IMR-90 (cell line): ENCODE results near the gene OPTC. TPM values are rescaled to one million over a fixed set of nuclear protein-coding genes. Genes with fewer than 3 reads are reported as not detected.

ENCODE experiments used
- ATAC-seq: fragments of 200-7000 bp; cut with Tn5 transposase; 2 replicates; pipeline ENCODE4 v1.9.1; 2020; ENCODE audit warnings: low read depth, mild to moderate bottlenecking, moderate library complexity
- BruUV-seq: library from RNA; stranded (reverse); fragments of 400-500 nt; replicated peaks from 2 replicates; lab custom pipeline; 2021; lab: Mats Ljungman, UMichigan
- CTCF ChIA-PET: fragments of 300-600 bp; formaldehyde crosslinking; extraction: SDS; loops from one replicate; lab custom pipeline; 2021; ENCODE audit warnings: antibody characterized with exemption; lab: Yijun Ruan, JAX
- POLR2A ChIA-PET: fragments of 300-600 bp; sonication (Branson Sonifier 250); formaldehyde crosslinking; loops from one replicate; lab custom pipeline; 2022; ENCODE audit warnings: antibody characterized with exemption; ENCODE audit not compliant: unreplicated experiment; lab: Charles Lee
- DNase-seq: peaks from one replicate; pipeline ENCODE4 v3.0.0; 2013
- H2AFZ ChIP-seq: replicated peaks from 2 replicates; pipeline ENCODE3; 2013; ENCODE audit warnings: low read length, mild to moderate bottlenecking; ENCODE audit not compliant: poor library complexity
- H2AK5ac ChIP-seq: 2 replicates; pipeline ENCODE4 v1.6.1; 2013; ENCODE audit warnings: low read depth, low read length, inconsistent platforms
- H2AK9ac ChIP-seq: replicated peaks from 2 replicates; pipeline ENCODE3; 2013; ENCODE audit warnings: mild to moderate bottlenecking, low read depth, low read length, moderate library complexity; ENCODE audit not compliant: poor library complexity
- H2BK120ac ChIP-seq: 2 replicates; pipeline ENCODE4 v1.6.1; 2013; ENCODE audit warnings: low read depth, low read length, inconsistent platforms
- H2BK15ac ChIP-seq: 3 replicates; pipeline ENCODE4 v1.6.1; 2013; ENCODE audit warnings: low read depth, low read length, inconsistent platforms
- H2BK20ac ChIP-seq: 2 replicates; pipeline ENCODE4 v1.6.1; 2013; ENCODE audit warnings: low read depth, mild to moderate bottlenecking, inconsistent platforms, low read length, moderate library complexity
- H2BK5ac ChIP-seq: 2 replicates; pipeline ENCODE4 v1.6.1; 2013; ENCODE audit warnings: mild to moderate bottlenecking, low read depth, low read length, inconsistent platforms; ENCODE audit not compliant: poor library complexity, severe bottlenecking
- H3K14ac ChIP-seq: replicated peaks from 2 replicates; pipeline ENCODE4 v1.6.1; 2013; ENCODE audit warnings: low read depth, low read length, inconsistent platforms
- H3K18ac ChIP-seq: 2 replicates; pipeline ENCODE4 v1.6.1; 2013; ENCODE audit warnings: low read depth, low read length, control low read depth
- H3K23ac ChIP-seq: 2 replicates; pipeline ENCODE4 v1.6.1; 2013; ENCODE audit warnings: low read depth, low read length, inconsistent platforms
- H3K27ac ChIP-seq: 2 replicates; pipeline ENCODE4 v1.5.1; 2013; ENCODE audit warnings: mild to moderate bottlenecking, control low read depth, low read length; ENCODE audit not compliant: insufficient read depth
- H3K27me3 ChIP-seq: 2 replicates; pipeline ENCODE4 v1.6.1; 2013; ENCODE audit warnings: low read length; ENCODE audit not compliant: control insufficient read depth, insufficient read depth
- H3K36me3 ChIP-seq: 2 replicates; pipeline ENCODE4 v1.6.1; 2013; ENCODE audit warnings: low read length, mixed read lengths; ENCODE audit not compliant: control insufficient read depth, insufficient read depth
- H3K4ac ChIP-seq: 2 replicates; pipeline ENCODE4 v1.6.1; 2013; ENCODE audit warnings: low read depth, low read length, inconsistent platforms
- H3K4me1 ChIP-seq: 2 replicates; pipeline ENCODE4 v1.6.1; 2013; ENCODE audit warnings: low read length, mixed read lengths; ENCODE audit not compliant: control insufficient read depth, insufficient read depth
- H3K4me2 ChIP-seq: 2 replicates; pipeline ENCODE4 v1.6.1; 2013; ENCODE audit warnings: low read depth, mild to moderate bottlenecking, control low read depth, low read length, moderate library complexity
- H3K4me3 ChIP-seq: 2 replicates; pipeline ENCODE4 v1.5.1; 2013; ENCODE audit warnings: low read depth, mild to moderate bottlenecking, control low read depth, low read length, moderate library complexity; ENCODE audit not compliant: insufficient read depth
- H3K56ac ChIP-seq: 2 replicates; pipeline ENCODE4 v1.6.1; 2013; ENCODE audit warnings: low read length, inconsistent platforms; ENCODE audit not compliant: insufficient read depth; ENCODE audit errors: extremely low read depth
- H3K79me1 ChIP-seq, 2 experiments: 2 replicates each; pipeline ENCODE4 v1.6.1; 2013; ENCODE audit warnings: low read length in 2 of 2, inconsistent platforms in 1 of 2, low read depth in 1 of 2
- H3K9ac ChIP-seq: 2 replicates; pipeline ENCODE4 v1.6.1; 2013; ENCODE audit warnings: low read depth, low read length, control low read depth
- H3K9me1 ChIP-seq: 2 replicates; pipeline ENCODE4 v1.6.1; 2013; ENCODE audit warnings: low read length, inconsistent platforms; ENCODE audit not compliant: insufficient read depth
- H3K9me3 ChIP-seq: 2 replicates; pipeline ENCODE4 v1.6.1; 2013; ENCODE audit warnings: low read length; ENCODE audit not compliant: control insufficient read depth, insufficient read depth
- H4K20me1 ChIP-seq: 2 replicates; pipeline ENCODE4 v1.6.1; 2013; ENCODE audit warnings: low read length, inconsistent platforms; ENCODE audit not compliant: insufficient read depth
- H4K5ac ChIP-seq: 2 replicates; pipeline ENCODE4 v1.6.1; 2013; ENCODE audit warnings: mild to moderate bottlenecking, low read depth, low read length, control low read depth
- H4K8ac ChIP-seq, 2 experiments: 2 replicates each; pipeline ENCODE4 v1.6.1; 2013; ENCODE audit warnings: low read depth in 2 of 2, low read length in 2 of 2, control low read depth in 1 of 2, inconsistent platforms in 1 of 2
- H4K91ac ChIP-seq: 2 replicates; pipeline ENCODE4 v1.6.1; 2013; ENCODE audit warnings: low read depth, low read length, inconsistent platforms; ENCODE audit not compliant: insufficient read depth
- BHLHE40 ChIP-seq: fragments of 150-350 bp; IDR thresholded peaks from 2 replicates; pipeline ENCODE4 v1.6.1; 2016; ENCODE audit warnings: mild to moderate bottlenecking, low read depth, low read length
- CEBPB ChIP-seq: IDR thresholded peaks from 2 replicates; pipeline ENCODE4 v1.6.1; 2012; ENCODE audit warnings: low read depth, low read length, improper control_type of control experiment
- FOS ChIP-seq: fragments of 150-350 bp; IDR thresholded peaks from 2 replicates; pipeline ENCODE4 v1.6.1; 2016; ENCODE audit warnings: low read depth, low read length
- MXI1 ChIP-seq: IDR thresholded peaks from 2 replicates; pipeline ENCODE4 v1.6.1; 2012; ENCODE audit warnings: low read depth, mild to moderate bottlenecking, low read length, moderate library complexity, borderline replicate concordance
- POLR2A ChIP-seq: IDR thresholded peaks from 2 replicates; pipeline ENCODE4 v1.6.1; 2012; ENCODE audit warnings: mild to moderate bottlenecking, low read depth, low read length
- RFX5 ChIP-seq: IDR thresholded peaks from 2 replicates; pipeline ENCODE4 v1.8.0; 2012; ENCODE audit warnings: low read depth, mild to moderate bottlenecking, low read length, moderate library complexity
- WGBS, 2 experiments: methylation state at CpG; one replicate each; pipeline versions ENCODE4 v1.1.5 to v1.1.7; 2013; ENCODE audit warnings: missing lambda C conversion rate in 2 of 2; ENCODE audit not compliant: insufficient read length in 1 of 2; ENCODE audit errors: extremely low coverage in 2 of 2; 5-methylcytosine and 5-hydroxymethylcytosine counted together
- dilution Hi-C: fragments of 300-500 bp; cut with HindIII; formaldehyde crosslinking; loops from one replicate; pipeline ENCODE4 v1.14.3; 2018; ENCODE audit warnings: low sequenced_read_pairs; ENCODE audit not compliant: unreplicated experiment
- in situ Hi-C: fragments of 300-500 bp; cut with MboI; formaldehyde crosslinking; loops from 3 replicates; pipeline ENCODE4 v1.14.3; 2019; ENCODE audit warnings: low sequenced_read_pairs, inconsistent platforms, mixed read lengths
- intact Hi-C: fragments of 100-400 bp; cut with micrococcal nuclease; formaldehyde crosslinking; loops from 2 replicates; pipeline ENCODE4 v1.10.0; 2022
- polyA plus RNA-seq, 3 experiments: library from polyadenylated mRNA; depleted of rRNA; stranded (reverse); fragments of >200 nt; gene quantifications; 2 replicates each; pipeline ENCODE4 v1.2.3, GENCODE V29; 2012; ENCODE audit warnings: low replicate concordance in 1 of 3
- total RNA-seq: library from RNA; depleted of rRNA; stranded (reverse); fragments of >200 nt; gene quantifications from 2 replicates; pipeline ENCODE4 v1.2.3, GENCODE V29; 2012
- TF ChIP-seq, protein P1 (sequence below): conservative IDR thresholded peaks from 2 replicates; pipeline ENCODE4 v1.5.1; 2012; ENCODE audit warnings: mild to moderate bottlenecking, low read depth, low read length, improper control_type of control experiment

Gene OPTC
- total and polyA plus RNA-seq, 2 of the 4 experiments (the other 2 are of a cell fraction) = not detected

GRCh38 chr1:203522237-203522636 is 28.3 kb downstream of the OPTC start:
- Histone ChIP-seq H3K4ac (no peak overlapping the region), H2BK20ac (no peak overlapping the region), H3K36me3 (no peaks in the 10 kb centered on the region), H2AK5ac (no peak overlapping the region), H3K14ac (no peak overlapping the region), H3K27ac (no peak overlapping the region), H3K79me1 (no peaks in the 10 kb centered on the region), H3K9me3 (no peaks in the 10 kb centered on the region), H2BK15ac (no peak overlapping the region), H3K4me2 (no peak overlapping the region), H2AK9ac (no peak overlapping the region), H4K91ac (no peak overlapping the region), H4K5ac (no peak overlapping the region), H3K18ac (no peak overlapping the region), H3K56ac (no peak overlapping the region), H3K9me1 (peaks cover 23% of the 10 kb centered on the region), H4K20me1 (no peaks in the 10 kb centered on the region), H3K4me1 (peaks cover 11% of the 10 kb centered on the region), H3K27me3 (no peaks in the 10 kb centered on the region), H3K23ac (no peak overlapping the region), H2BK5ac (no peak overlapping the region), H3K4me3 (no peak overlapping the region), H2BK120ac (no peak overlapping the region), H3K9ac (no peak overlapping the region), H2AFZ (no peak overlapping the region), H4K8ac (0 out of 4 replicates have a peak overlapping the region, but pooled peaks of 1 of the 2 experiments have one; percentile 8)
- no peak for ATAC-seq
- 92% methylated on average over 2 of the region's 11 CpGs; no CpG with 5 or more reads in 1 of the 2 experiments for WGBS, 2 experiments
- in situ Hi-C loops (no loop called here), dilution Hi-C loops (no loop called here), intact Hi-C loops (no loop called here)
- no peak for TF ChIP-seq CEBPB
- no peak for TF ChIP-seq POLR2A
- TF ChIP-seq FOS = no peak
- TF ChIP-seq, protein P1, sequence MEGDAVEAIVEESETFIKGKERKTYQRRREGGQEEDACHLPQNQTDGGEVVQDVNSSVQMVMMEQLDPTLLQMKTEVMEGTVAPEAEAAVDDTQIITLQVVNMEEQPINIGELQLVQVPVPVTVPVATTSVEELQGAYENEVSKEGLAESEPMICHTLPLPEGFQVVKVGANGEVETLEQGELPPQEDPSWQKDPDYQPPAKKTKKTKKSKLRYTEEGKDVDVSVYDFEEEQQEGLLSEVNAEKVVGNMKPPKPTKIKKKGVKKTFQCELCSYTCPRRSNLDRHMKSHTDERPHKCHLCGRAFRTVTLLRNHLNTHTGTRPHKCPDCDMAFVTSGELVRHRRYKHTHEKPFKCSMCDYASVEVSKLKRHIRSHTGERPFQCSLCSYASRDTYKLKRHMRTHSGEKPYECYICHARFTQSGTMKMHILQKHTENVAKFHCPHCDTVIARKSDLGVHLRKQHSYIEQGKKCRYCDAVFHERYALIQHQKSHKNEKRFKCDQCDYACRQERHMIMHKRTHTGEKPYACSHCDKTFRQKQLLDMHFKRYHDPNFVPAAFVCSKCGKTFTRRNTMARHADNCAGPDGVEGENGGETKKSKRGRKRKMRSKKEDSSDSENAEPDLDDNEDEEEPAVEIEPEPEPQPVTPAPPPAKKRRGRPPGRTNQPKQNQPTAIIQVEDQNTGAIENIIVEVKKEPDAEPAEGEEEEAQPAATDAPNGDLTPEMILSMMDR = no peak
- no peak for TF ChIP-seq BHLHE40
- no peak for TF ChIP-seq RFX5
- TF ChIP-seq MXI1 = no peak
- ChIA-PET POLR2A (interaction anchor here (0.5 kb wide), 1 partner anchor 13 kb away, joined by 7 read pairs; no protein-coding TSS in a partner anchor), CTCF (no interaction called here)
- no peak for DNase-seq
- BruUV-seq = no TSS peak
